LNCaP clone FGC (cell line): ENCODE measurements around the gene GTPBP2.

Experiments
- DNase-seq: peaks from one replicate; pipeline ENCODE4 v3.0.0-alpha.2; 2011; ENCODE audit warnings: low read depth
- H3K4me3 ChIP-seq: 2 replicates; pipeline ENCODE4 v1.5.1; 2011; ENCODE audit warnings: mild to moderate bottlenecking, low read depth, low read length, control low read depth
- CTCF ChIP-seq: IDR thresholded peaks from 2 replicates; pipeline ENCODE4 v1.5.1; 2012; ENCODE audit warnings: mild to moderate bottlenecking; ENCODE audit not compliant: control insufficient read depth, insufficient read depth; ENCODE audit errors: extremely low read depth

The GTPBP2 gene

GRCh38 chr6:43629104-43629504 is at the start of gene GTPBP2:
TSS of gene GTPBP2 (minus strand) at chr6:43629264. CDS start at chr6:43629162, 102 bp downstream.
- DNase-seq: peak; percentile 95
- no peak for TF ChIP-seq CTCF
- H3K4me3 ChIP-seq: peak within 1 kb of the TSS; percentile 94

GRCh38 chr6:43678341-43678740 is 49.3 kb upstream of the GTPBP2 start:
- no peak overlapping the region for H3K4me3 ChIP-seq
- DNase-seq: no peak
- no peak for TF ChIP-seq CTCF

GRCh38 chr6:43677759-43678158 is 48.7 kb upstream of the GTPBP2 start:
- no peak for DNase-seq
- no peak for TF ChIP-seq CTCF
- H3K4me3 ChIP-seq: no peak overlapping the region

- no peak overlapping the region for H3K4me3 ChIP-seq
- no peak for TF ChIP-seq CTCF
- DNase-seq: no peak
These were observed 48.0 kb upstream of the GTPBP2 start for GRCh38 chr6:43676962-43677606.

- DNase-seq: no peak
- no peak for TF ChIP-seq CTCF
- no peak overlapping the region for H3K4me3 ChIP-seq
These were observed 45.9 kb upstream of the GTPBP2 start for GRCh38 chr6:43674921-43675320.

- no peak for DNase-seq
- no peak for TF ChIP-seq CTCF
- H3K4me3 ChIP-seq: no peak overlapping the region
These were observed 45.2 kb upstream of the GTPBP2 start for GRCh38 chr6:43674291-43674690.
